Stomach (tissue), 9 donors: ENCODE results near the gene NAB2. TPM values are rescaled to one million over a fixed set of nuclear protein-coding genes. Genes with fewer than 3 reads are reported as not detected.
A peak's percentile ranks its signal among the peaks of the same experiment; 100 is the strongest.

Experiments used
- DNase-seq, 2 donors: peaks; one replicate each; pipeline versions ENCODE4 v3.0.0 to v3.0.0-alpha.2; 2013 to 2019
- H3K27ac ChIP-seq, 5 donors: fragments of 200-600 bp in 4 of 5; sonication (generic) in 4 of 5; one replicate each; pipeline ENCODE4 v1.5.1; 2013 to 2019; ENCODE audit warnings: mild to moderate bottlenecking in 1 of 5, moderate library complexity in 1 of 5
- H3K27me3 ChIP-seq, 3 donors: fragments of 200-600 bp; sonication (generic); one replicate each; pipeline ENCODE4 v1.5.1; 2017 to 2019; ENCODE audit warnings: mixed run types in 1 of 3
- H3K36me3 ChIP-seq, 4 donors: fragments of 200-600 bp; sonication (generic); 1 replicate in 3 of 4; 2 replicates in 1 of 4; pipeline ENCODE4 v1.5.1; 2016 to 2019
- H3K4me1 ChIP-seq, 4 donors: fragments of 200-600 bp; sonication (generic); one replicate each; pipeline ENCODE4 v1.5.1; 2016 to 2019
- H3K4me3 ChIP-seq, 4 donors: fragments of 200-600 bp; sonication (generic) in 3 of 4; one replicate each; pipeline ENCODE4 v1.5.1; 2016 to 2019; ENCODE audit warnings: mild to moderate bottlenecking in 1 of 4
- H3K9me3 ChIP-seq, 4 donors: fragments of 200-600 bp; sonication (generic); one replicate each; pipeline ENCODE4 v1.5.1; 2016 to 2019
- EP300 ChIP-seq: sonication (generic); formaldehyde crosslinking; IDR thresholded peaks from one replicate; pipeline ENCODE4 v1.6.1; 2017; ENCODE audit warnings: antibody characterized with exemption
- POLR2A ChIP-seq, 4 donors: fragments of 450-650 bp; IDR thresholded peaks; one replicate each; pipeline ENCODE4 v1.6.1; 2016; ENCODE audit warnings: antibody characterized with exemption in 4 of 4, control low read depth in 2 of 4, mild to moderate bottlenecking in 1 of 4, moderate library complexity in 1 of 4
- POLR2AphosphoS5 ChIP-seq, 3 donors: sonication (generic); formaldehyde crosslinking; IDR thresholded peaks; one replicate each; pipeline ENCODE4 v1.6.1; 2016; ENCODE audit warnings: antibody characterized with exemption in 3 of 3
- WGBS, 5 donors: extraction: QIAGEN DNeasy Blood & Tissue Kit in 3 of 5; methylation state at CpG; one replicate each; pipeline versions ENCODE4 v1.1.5 to v1.1.7; 2013 to 2018; 5-methylcytosine and 5-hydroxymethylcytosine counted together
- intact Hi-C: fragments of 100-400 bp; cut with DNase I; formaldehyde crosslinking; loops from one replicate; pipeline ENCODE4 v1.15.1; 2023; ENCODE audit warnings: low total_unique reads
- polyA plus RNA-seq, 3 donors: library from polyadenylated mRNA; stranded (reverse); fragments of 200-250 nt; gene quantifications; one replicate each; pipeline ENCODE4 v1.2.3, GENCODE V29; 2013
- total RNA-seq, 5 donors: library from RNA; depleted of rRNA; stranded (reverse); fragments of >200 nt; gene quantifications; one replicate each; pipeline versions ENCODE4 v1.1.0 to v1.2.3, GENCODE V29; 2014 to 2016
- TF ChIP-seq, protein P1 (sequence below), 7 experiments: fragments of 450-650 bp in 4 of 7; fragments of 200-600 bp in 3 of 7; sonication (generic) in 3 of 7; IDR thresholded peaks; one replicate each; pipeline ENCODE4 v1.5.1; 2016 to 2019; ENCODE audit warnings: antibody characterized with exemption in 7 of 7, control low read depth in 2 of 7, mild to moderate bottlenecking in 1 of 7
- donor health status: healthy with polysubstance abuse.
- donor health status: Bipolar disorder and iron deficiency.
- donor health status: healthy.

Gene NAB2
- total and polyA plus RNA-seq, 8 donors = 1.7 to 16.6 (median 12.1) TPM; not detected in 1

DNA sequence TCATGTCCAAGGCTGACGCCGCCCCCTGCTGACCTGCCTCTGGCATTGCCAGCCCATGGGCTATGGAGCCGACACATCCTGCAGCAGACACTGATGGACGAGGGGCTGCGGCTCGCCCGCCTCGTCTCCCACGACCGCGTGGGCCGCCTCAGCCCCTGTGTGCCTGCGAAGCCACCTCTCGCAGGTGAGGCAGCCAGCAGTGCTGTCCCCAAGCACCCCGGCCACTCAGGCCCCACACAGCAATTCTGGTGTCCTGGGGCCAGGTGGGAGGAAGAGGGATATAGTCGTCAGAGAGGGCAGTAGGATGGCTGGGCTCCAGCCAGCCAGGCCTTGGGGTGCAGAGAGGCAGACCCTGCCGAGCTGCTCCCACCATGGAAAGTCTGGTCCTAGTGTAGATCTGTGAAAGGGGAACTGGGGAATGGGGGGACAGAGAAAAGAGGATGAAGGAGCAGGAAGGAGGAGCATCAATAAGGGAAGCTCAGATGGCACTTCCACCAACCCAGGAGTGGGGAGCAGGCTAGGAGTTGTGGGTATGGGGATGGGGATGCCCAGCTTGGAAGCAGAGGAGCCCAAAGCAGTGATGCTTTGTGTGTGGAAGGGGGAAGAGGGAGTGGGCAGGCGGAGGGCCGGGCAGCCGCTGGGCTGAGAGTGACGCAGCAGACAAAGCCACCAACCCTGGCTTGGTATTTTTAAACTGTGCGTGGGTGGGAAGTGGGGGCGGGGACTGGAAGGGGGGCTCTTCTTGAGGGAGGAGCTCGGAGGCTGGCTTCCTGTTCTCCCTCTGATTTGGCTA, 4.7 kb downstream of the NAB2 start:
- intact Hi-C loops = no loop called here
- 36 to 50% (median 43%) methylated on average over 23 to 24 of the region's 24 CpGs for WGBS, 5 donors
- Histone ChIP-seq H3K27me3 (no peaks in the 10 kb centered on the region), H3K4me1 (peaks cover 45 to 85% (median 59%) of the 10 kb centered on the region in 4 donors), H3K27ac (peak overlapping the region; percentile 39 to 99 (median 80)), H3K4me3 (peak overlapping the region in 2 of 4 donors; percentile 6 to 10), H3K9me3 (no peaks in the 10 kb centered on the region), H3K36me3 (peaks cover 58 to 75% (median 71%) of the 10 kb centered on the region in 4 donors)
- peak in 1 of 3 donors; percentile 27 for TF ChIP-seq POLR2AphosphoS5 (IDR thresholded peaks at IDR 0.05)
- TF ChIP-seq, protein P1, sequence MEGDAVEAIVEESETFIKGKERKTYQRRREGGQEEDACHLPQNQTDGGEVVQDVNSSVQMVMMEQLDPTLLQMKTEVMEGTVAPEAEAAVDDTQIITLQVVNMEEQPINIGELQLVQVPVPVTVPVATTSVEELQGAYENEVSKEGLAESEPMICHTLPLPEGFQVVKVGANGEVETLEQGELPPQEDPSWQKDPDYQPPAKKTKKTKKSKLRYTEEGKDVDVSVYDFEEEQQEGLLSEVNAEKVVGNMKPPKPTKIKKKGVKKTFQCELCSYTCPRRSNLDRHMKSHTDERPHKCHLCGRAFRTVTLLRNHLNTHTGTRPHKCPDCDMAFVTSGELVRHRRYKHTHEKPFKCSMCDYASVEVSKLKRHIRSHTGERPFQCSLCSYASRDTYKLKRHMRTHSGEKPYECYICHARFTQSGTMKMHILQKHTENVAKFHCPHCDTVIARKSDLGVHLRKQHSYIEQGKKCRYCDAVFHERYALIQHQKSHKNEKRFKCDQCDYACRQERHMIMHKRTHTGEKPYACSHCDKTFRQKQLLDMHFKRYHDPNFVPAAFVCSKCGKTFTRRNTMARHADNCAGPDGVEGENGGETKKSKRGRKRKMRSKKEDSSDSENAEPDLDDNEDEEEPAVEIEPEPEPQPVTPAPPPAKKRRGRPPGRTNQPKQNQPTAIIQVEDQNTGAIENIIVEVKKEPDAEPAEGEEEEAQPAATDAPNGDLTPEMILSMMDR (IDR thresholded peaks at IDR 0.05) = peak in 4 of 7 experiments; percentile 26 to 55 (median 36)
- no peak for TF ChIP-seq EP300
- peak; percentile 55 to 91 for DNase-seq

DNA sequence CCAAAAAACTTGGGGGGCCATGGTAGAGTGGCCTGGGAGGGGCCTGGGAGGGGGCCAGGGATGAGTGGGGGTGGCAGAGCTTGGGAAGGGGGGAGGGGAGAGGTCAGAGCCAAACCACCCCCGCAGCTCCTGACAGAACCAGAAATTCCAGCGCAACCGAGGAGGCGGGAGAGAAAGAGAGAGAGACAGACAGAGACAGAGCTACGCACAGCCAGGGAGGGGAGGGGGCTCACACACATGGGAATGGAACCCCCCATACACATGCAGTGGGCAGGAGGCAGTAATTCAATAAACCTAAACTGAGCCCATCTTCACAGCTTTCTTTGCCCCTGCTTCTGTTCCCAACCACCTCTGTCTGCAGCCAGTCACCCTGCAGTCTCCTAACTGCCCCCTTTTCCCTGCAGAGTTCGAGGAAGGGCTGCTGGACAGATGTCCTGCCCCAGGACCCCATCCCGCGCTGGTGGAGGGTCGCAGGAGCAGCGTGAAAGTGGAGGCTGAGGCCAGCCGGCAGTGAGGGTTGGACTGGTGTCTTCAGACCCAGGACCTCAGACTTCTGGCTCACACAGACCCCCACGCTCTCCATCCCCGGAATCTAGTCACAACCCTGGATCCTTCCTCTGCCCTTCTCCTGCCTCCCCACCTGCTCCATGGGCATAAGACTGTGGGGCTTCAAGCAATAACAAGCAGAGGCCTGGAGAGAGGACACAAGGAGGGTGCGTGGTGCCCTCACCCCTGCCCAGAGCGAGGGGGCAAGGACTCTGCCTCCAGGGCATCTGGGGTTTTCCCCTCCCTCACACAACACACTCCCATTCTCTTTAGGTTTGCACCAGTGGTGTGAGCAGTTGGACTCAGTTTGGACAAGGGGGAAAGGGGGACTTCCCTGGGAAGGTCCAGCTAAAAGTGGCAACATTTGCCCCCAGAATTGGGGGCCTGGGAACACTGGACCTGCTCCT, 5.6 kb downstream of the NAB2 start:
- H3K27me3 ChIP-seq = no peaks in the 10 kb centered on the region
- H3K9me3 ChIP-seq = no peaks in the 10 kb centered on the region
- H3K4me1 ChIP-seq = peaks cover 45 to 88% (median 56%) of the 10 kb centered on the region in 4 donors
- DNase-seq = peak in 1 of 2 donors; percentile 3
- peaks cover 66 to 84% (median 80%) of the 10 kb centered on the region in 4 donors for H3K36me3 ChIP-seq
- TF ChIP-seq POLR2AphosphoS5 (IDR thresholded peaks at IDR 0.05) (no peak), POLR2A (IDR thresholded peaks at IDR 0.05) (no peak)
- TF ChIP-seq, protein P1 (IDR thresholded peaks at IDR 0.05) = no peak
- H3K27ac ChIP-seq = peak overlapping the region; percentile 57 to 99 (median 80)
- WGBS, 5 donors = 45 to 59% (median 58%) methylated on average over 14 to 15 of the region's 15 CpGs
- no peak overlapping the region for H3K4me3 ChIP-seq
- intact Hi-C loops = no loop called here

DNA sequence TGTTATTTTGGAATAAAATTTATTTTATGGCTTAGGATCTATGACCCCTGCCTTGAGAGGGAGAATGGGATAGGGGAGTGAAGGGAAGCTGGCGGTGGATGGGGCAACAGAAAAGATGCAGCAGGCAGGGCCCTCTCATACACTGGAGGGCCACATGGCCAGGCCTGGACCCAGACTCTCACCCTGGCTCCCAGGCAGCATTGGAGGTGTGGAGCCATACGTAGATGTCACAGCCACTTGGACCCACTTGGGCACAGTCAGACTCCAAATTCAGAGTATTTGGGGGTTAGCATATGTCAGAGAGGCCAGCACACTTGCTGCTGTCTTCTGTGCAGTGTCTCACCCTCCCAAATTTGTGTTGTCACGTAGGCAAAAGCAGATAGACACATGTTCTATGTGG, 6.5 kb downstream of the NAB2 start:
- peaks cover 73 to 92% (median 89%) of the 10 kb centered on the region in 4 donors for H3K36me3 ChIP-seq
- H3K4me3 ChIP-seq = no peak overlapping the region
- TF ChIP-seq, protein P1 (IDR thresholded peaks at IDR 0.05) = no peak
- no peak for TF ChIP-seq EP300
- TF ChIP-seq POLR2AphosphoS5 (IDR thresholded peaks at IDR 0.05) = no peak
- TF ChIP-seq POLR2A (IDR thresholded peaks at IDR 0.05) = no peak
- H3K27ac ChIP-seq = peak overlapping the region in 2 of 5 donors; percentile 98 to 99
- no peaks in the 10 kb centered on the region for H3K9me3 ChIP-seq
- intact Hi-C loops = no loop called here
- H3K27me3 ChIP-seq = no peaks in the 10 kb centered on the region
- 81 to 88% (median 83%) methylated on average over 3 of the region's 3 CpGs for WGBS, 5 donors
- DNase-seq = no peak
- H3K4me1 ChIP-seq = peaks cover 39 to 79% (median 48%) of the 10 kb centered on the region in 4 donors

DNA sequence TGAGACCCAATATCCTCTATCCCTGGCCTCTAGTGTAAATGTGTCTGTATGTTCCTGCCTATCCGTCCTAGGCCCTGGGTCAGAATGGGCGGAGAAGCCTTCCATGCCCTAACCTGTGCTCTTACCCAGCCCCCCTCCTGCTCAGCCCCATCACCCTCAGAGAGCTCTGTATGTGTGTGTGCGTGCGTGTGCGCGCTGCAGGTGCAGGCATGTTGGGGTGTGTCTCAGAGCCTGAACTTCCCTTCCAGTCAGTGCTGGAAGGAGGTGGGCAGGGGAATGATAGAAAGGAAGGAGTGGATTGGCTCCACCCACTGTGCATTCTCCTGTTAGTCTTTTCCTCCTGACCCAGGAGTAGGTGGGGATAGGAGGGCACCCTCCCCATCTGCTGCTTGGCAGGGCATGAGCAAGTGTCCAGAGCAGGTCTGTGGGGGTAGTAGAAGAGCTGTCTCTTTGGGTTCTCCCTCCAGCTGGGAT, 7.2 kb downstream of the NAB2 start:
- H3K27ac ChIP-seq = peak overlapping the region in 3 of 5 donors; percentile 16 to 99 (median 98)
- peaks cover 73 to 93% (median 88%) of the 10 kb centered on the region in 4 donors for H3K36me3 ChIP-seq

More for the DNA sequence above, 7.2 kb downstream of the NAB2 start:
- H3K4me1 ChIP-seq = peaks cover 32 to 76% (median 43%) of the 10 kb centered on the region in 4 donors
- no peaks in the 10 kb centered on the region for H3K9me3 ChIP-seq
- 48 to 68% (median 59%) methylated on average over 4 to 6 of the region's 6 CpGs for WGBS, 5 donors
- no peaks in the 10 kb centered on the region for H3K27me3 ChIP-seq
- intact Hi-C loops = no loop called here
- DNase-seq = peak in 1 of 2 donors; percentile 80
- no peak overlapping the region for H3K4me3 ChIP-seq
- TF ChIP-seq POLR2AphosphoS5 (IDR thresholded peaks at IDR 0.05) = peak in 1 of 3 donors; percentile 20
- TF ChIP-seq, protein P1 (IDR thresholded peaks at IDR 0.05) = no peak
